Activated CD4-positive, CD25-positive, alpha-beta regulatory T cell treated with anti-CD3 and anti-CD28 coated beads, Interleukin-2, amount 50 U/mL, for 16 hours (primary cell): ENCODE measurements around the gene COTL1.

Experiments used
- DNase-seq: peaks from one replicate; pipeline ENCODE4 v3.0.0-alpha.2; 2020; ENCODE audit warnings: low read depth, low spot score

Gene COTL1

DNA sequence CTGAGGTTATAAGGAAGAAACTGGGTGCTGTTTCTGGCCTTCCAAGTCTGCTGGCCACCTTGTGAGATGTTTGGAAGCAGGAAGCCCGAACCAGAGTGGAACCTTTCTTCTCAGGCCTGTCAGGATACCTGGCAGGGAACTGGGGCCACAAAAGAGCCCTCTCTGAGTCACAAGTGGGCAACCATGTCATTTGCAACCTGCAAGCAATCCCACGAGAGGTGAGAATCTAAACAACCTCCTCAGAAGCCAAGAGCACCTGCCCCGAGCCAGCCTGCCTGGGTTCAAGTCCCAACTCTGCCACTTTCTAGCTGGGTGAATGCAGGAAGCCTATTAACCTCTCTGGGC is 3.3 kb downstream of the COTL1 start:
- no peak for DNase-seq

- no peak for DNase-seq
These were observed 3.8 kb downstream of the COTL1 start for GRCh38 chr16:84614073-84614459.

- no peak for DNase-seq
These were observed 4.3 kb downstream of the COTL1 start for GRCh38 chr16:84613408-84614072.

DNA sequence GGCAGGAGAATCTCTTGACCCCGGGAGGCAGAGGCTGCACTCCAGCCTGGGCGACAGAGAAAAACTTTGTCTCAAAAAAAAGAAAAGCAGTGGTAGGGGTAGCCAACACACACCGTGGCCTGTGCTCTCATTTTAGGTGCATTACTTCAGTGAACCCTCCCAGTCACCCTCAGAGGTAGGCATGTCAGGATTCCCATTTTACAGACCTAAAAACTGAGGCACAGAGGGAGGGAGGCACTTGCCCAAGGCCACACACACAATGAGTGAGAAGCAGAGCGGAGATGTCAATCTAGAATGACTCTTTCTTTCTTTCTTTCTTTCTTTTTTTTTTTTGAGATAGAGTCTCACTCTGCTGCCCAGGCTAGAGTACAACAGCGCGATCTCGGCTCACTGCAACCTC is 5.2 kb downstream of the COTL1 start:
- DNase-seq: no peak

DNA sequence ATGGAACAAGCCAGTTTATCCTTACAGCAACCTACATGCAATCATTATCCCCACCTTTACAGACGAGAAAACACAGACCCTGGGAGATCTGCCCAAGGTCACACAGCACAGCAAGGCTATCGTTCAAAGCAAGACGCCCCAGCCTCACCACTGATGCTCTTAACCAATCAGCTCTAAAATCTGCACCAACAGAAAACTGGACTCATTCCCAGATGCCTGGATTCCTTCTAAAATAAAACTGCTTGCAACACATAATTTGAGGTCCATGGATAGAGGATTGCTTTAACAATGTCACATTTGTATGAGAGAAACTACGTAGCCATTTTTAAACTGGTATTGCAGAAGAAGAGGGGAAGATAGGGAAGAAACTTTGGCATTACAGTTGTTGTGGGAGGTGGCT is 6.8 kb downstream of the COTL1 start:
- DNase-seq: no peak

GRCh38 chr16:84610376-84610775 is 7.5 kb downstream of the COTL1 start:
- no peak for DNase-seq

DNA sequence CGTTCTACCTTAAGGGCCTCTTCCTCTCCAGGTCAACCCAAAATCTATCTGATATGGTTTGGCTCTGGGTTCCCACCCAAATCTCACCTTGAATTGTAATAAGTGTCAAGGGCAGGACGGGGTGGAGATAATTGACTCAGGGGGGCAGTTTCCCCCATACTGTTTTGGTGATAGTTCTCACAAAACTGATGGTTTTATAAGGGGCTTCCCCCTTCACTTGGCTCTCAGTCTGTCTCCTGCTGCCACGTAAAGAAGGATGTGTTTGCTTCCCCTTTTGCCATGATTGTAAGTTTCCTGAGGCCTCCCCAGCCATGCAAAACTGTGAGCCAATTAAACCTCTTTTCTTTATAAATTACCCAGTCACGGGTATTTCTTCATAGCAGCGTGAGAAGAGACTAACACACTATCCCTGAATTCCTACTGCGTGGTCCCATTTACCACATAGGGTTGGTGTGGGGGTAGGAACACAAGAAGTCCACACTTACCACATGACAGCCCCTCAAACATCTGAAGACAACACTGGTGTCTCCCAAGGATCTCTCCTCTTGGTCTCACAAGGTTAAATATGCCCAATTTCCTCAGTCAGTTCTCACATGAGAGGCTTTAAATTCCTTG is 8.2 kb downstream of the COTL1 start:
- no peak for DNase-seq

DNA sequence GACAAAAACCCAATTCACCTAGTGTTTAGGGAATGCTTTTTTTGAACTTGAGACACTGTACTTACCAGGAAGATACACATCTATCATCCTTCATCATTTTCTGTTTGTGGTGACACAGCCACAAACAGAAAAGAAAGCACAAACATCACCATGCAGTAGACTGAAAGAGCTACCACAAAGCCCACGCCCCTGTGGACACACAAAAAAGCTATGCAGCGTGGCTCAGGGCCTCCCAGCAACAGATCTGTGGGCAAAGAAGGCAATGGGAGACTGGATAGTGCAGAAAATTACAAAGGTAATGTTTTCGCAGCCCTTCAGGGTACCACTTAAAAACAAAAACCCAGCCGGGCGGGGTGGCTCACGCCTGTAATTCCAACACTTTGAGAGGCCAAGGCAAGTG is 9.6 kb downstream of the COTL1 start:
- DNase-seq: no peak

DNA sequence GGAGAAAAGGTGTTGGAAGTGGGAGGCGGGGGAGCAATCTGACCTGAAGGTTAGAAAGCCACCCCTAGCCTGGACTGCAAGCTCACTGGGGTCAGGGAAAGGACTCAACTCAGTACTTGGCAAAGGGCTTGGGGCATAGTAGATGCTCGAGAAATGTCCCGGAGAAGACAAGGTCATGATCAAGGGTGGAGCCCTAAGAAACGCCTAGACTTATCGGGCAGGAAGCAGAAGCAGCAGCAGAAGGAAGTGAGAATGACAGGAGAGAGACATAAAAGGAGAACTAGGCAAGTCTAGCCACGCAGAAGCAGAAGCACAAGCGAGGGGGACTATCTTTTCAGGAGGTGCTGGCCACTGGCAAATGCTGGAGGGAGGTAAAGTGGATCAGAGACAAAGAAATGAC is 10.2 kb downstream of the COTL1 start:
- DNase-seq: no peak

GRCh38 chr16:84607061-84607460 is 10.8 kb downstream of the COTL1 start:
- DNase-seq: no peak

DNA sequence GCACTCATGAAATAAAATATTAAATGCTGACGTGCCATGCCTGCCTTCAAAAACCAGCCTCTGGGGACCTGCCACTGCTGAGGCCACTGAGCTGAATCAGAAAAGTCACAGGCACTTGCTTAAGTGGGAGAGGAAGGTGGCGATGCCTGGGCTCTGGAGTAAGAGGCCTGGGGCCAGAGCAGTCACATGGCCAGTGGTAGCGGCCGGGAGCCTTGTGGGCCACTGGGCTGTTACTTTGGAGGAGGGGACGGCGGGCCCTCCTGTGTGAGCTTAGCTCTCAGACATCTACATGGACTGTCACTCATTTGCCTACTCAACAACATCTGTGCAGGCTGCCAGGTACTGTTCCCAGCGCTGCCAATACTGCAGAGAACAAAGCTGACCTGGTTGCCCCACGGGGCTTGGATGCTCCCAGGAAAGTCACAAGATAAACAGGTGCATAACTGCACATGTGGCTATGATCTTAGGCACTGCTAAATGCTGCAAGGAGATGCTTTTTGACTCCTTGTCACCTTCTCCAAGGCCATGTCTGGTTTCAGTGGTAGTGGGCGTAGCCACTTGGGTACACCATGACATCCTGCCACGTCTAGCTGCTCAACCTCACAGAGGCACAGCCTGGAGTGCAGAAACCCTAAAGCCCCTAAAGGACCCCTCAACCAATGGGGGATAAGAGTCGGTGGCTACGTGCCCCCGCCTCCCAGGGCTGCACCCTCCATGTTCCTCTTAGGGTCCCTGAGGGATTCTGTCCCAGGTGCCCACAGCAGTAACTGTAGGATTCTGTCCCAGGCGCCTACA is 11.6 kb downstream of the COTL1 start:
- DNase-seq: no peak

- no peak for DNase-seq
These were observed 12.5 kb downstream of the COTL1 start for GRCh38 chr16:84605339-84605848.

DNA sequence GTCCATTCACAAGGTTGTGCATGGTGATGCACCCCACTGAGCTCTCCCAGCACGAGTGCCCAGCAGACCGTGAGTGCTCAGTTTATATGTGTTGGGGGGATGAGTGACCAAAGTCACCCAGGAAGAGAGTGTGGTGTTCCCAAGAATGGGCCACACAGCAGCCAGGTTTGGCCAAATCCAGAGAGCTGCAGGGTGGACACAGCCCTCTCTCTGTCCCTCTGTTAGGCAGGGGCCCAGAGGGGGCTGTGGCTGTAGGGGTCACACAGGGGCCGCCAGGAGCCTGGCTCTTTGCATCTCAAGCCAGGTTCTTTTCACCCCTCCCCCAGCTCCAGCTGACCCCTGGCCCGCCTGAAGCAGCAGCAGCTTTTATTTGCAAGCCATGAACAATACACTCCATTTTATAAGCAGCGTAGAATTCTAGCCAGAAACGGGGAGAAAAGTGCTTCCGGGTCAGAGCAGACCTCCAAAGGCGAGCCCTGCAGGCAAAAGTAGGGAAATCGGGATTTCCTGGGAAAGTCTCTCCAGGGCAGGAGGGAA is 13.3 kb downstream of the COTL1 start:
- DNase-seq: no peak

GRCh38 chr16:84603940-84604339 is 13.9 kb downstream of the COTL1 start:
- no peak for DNase-seq

DNA sequence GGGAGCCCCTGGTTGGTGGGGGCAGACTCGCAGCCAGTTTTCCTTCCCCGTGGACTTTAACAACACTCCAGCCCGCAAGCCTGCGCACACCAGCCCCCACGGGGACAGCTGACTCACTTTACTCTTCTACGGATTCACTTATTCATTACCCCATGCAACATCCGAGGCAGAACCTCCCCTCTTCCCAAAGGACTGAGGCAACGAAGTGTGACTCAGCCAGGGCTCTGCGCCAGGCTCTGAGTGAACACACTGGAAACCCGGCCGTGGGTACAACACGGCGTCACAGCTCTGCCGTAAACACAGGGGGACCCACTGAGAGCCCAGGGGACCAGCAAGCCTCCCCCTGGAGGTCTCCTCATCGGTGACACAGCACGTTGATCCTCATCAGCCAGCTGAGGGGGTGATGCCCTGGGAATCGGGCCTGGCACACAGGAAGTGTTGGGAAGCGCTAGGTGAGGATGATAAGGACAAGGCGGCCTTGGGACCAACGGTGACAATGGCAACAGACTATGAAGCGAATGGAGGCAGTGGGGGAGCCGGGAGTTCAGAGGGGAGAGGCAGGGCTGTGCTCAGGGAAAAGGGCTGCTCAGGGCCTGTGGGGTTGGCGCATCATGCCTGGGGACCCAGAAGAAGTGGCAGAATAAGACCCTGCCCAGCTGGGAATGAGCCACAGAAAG is 14.6 kb downstream of the COTL1 start:
- DNase-seq: no peak

DNA sequence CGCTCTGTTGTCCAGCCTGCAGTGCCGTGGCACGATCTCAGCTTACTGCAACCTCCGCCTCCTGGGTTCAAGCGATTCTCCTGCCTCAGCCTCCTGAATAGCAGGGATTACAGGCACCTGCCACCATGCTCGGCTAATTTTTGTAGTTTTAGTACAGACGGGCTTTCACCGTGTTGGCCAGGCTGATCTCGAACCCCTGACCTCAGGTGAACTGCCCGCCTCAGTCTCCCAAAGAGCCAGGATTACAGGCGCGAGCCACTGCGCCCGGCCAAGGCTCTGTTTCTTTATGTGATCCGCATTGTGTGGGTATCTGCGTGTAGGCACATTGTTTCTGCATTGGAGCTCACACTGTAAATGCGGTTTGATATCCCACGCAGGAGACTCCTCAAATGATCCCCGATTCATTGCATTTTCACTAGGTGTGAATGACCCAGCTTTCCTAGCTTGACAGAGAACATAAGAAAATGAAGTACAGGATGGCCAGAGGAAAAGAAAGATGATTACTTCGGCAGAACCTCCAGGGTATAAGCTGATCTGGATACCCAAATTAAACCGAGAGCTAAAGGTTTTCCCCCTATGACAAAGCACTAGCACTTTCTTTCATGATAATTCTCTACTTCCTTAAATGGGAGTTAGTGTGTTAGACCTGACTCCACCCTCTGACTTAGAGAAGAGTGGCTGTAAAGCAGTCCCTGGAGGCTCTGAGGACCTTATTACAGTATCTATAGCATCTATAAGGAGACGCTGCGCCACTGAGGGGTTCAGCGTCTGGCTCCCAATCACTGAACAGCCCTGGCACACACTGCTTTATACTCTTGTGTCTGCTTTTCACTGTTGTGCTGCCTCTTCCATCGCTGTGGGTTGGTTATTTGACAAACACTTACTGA is 17.3 kb downstream of the COTL1 start:
- no peak for DNase-seq

DNA sequence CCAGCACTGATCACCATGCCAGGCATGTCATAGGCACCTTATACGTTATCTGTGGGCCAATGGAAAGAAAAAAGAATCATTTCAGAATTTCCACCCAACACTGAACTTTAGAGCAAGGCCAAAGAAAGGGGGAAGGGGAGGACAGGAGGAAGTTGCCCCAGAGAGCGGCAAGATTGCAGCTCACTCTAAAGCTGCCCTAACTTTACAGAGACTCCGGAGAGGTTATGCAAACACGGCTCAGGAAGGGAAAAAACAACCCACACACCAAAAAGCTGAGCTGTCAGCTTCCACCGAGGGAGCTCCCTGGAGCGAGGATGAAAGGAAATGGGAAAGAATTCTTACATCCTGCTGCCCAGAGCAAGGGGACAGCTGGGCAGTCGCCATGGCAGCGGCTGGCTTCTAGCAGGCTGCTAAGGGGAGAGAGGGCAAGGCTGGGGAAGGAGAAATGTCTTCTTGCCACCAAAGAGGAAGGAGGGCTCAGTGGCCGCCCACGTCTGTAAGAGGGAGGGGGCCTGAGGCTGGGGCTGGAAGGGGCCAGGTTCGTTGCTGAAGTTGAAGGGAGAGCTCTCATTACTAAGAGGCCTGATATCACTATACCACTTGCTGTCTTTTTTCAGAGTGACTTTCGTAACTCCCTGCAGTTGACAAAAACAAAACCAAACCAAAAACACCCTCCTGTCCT is 18.2 kb downstream of the COTL1 start:
- DNase-seq: no peak

GRCh38 chr16:84598360-84598759 is 19.5 kb downstream of the COTL1 start:
- no peak for DNase-seq

GRCh38 chr16:84597931-84598351 is 19.9 kb downstream of the COTL1 start:
- no peak for DNase-seq

- no peak for DNase-seq
These were observed 20.4 kb downstream of the COTL1 start for GRCh38 chr16:84597528-84597896.
